PC-3 (cell line): ENCODE measurements around the gene NCOA7. TPM values are rescaled to one million over a fixed set of nuclear protein-coding genes. Genes with fewer than 3 reads are reported as not detected.
A peak's percentile ranks its signal among the peaks of the same experiment; 100 is the strongest.

Experiments
- ATAC-seq: fragments of 200-7000 bp; cut with Tn5 transposase; 2 replicates; pipeline ENCODE4 v1.9.1; 2020; ENCODE audit warnings: mild to moderate bottlenecking, moderate library complexity
- BruUV-seq: library from RNA; stranded (reverse); fragments of 400-500 nt; replicated peaks from 2 replicates; lab custom pipeline; 2021; lab: Mats Ljungman, UMichigan
- CTCF ChIA-PET: fragments of 300-600 bp; sonication (Branson Sonifier 250); formaldehyde crosslinking; loops from one replicate; lab custom pipeline; 2022; ENCODE audit warnings: antibody characterized with exemption; lab: Charles Lee
- POLR2A ChIA-PET: fragments of 300-600 bp; sonication (Branson Sonifier 250); formaldehyde crosslinking; loops from one replicate; lab custom pipeline; 2022; ENCODE audit warnings: antibody characterized with exemption; ENCODE audit not compliant: unreplicated experiment; lab: Charles Lee
- DNase-seq: peaks from one replicate; pipeline ENCODE4 v3.0.0-alpha.2; 2015
- H2AFZ ChIP-seq: fragments of 300-600 bp; sonication (generic); 2 replicates; pipeline ENCODE4 v1.6.0; 2016; ENCODE audit warnings: antibody characterized with exemption, low read length
- H3F3A ChIP-seq: fragments of 300-600 bp; sonication (generic); one replicate; pipeline ENCODE4 v1.6.0; 2017; ENCODE audit warnings: antibody characterized with exemption, low read length, control low read depth, mild to moderate bottlenecking; ENCODE audit not compliant: unreplicated experiment
- H3K27ac ChIP-seq: fragments of 300-600 bp; sonication (generic); 2 replicates; pipeline ENCODE4 v1.5.1; 2016; ENCODE audit warnings: mild to moderate bottlenecking, low read length
- H3K27me3 ChIP-seq: fragments of 300-600 bp; sonication (generic); 2 replicates; pipeline ENCODE4 v1.6.1; 2016; ENCODE audit warnings: low read length, mixed read lengths
- H3K36me3 ChIP-seq: fragments of 300-600 bp; sonication (generic); 2 replicates; pipeline ENCODE4 v1.6.1; 2016; ENCODE audit warnings: low read depth, mixed run types, low read length, mixed read lengths
- H3K4me1 ChIP-seq: fragments of 300-600 bp; sonication (generic); 2 replicates; pipeline ENCODE4 v1.5.1; 2016; ENCODE audit warnings: low read length; ENCODE audit not compliant: insufficient read depth
- H3K4me2 ChIP-seq: fragments of 300-600 bp; sonication (generic); 2 replicates; pipeline ENCODE4 v1.6.0; 2016; ENCODE audit warnings: low read length
- H3K4me3 ChIP-seq: fragments of 300-600 bp; sonication (generic); 2 replicates; pipeline ENCODE4 v1.5.1; 2016; ENCODE audit warnings: mild to moderate bottlenecking, low read length, mixed read lengths
- H3K79me2 ChIP-seq: fragments of 300-600 bp; sonication (generic); 2 replicates; pipeline ENCODE4 v1.6.1; 2017; ENCODE audit warnings: low read length, mixed read lengths
- H3K9ac ChIP-seq: fragments of 300-600 bp; sonication (generic); 2 replicates; pipeline ENCODE4 v1.6.0; 2016; ENCODE audit warnings: mild to moderate bottlenecking, low read length
- H3K9me2 ChIP-seq: fragments of 300-600 bp; sonication (generic); replicated peaks from 2 replicates; pipeline ENCODE4 v1.6.1; 2016; ENCODE audit warnings: mixed run types, low read length, mixed read lengths
- H3K9me3 ChIP-seq: fragments of 300-600 bp; sonication (generic); 2 replicates; pipeline ENCODE4 v1.6.1; 2016; ENCODE audit warnings: low read length, mixed read lengths
- H4K20me1 ChIP-seq: fragments of 300-600 bp; sonication (generic); 2 replicates; pipeline ENCODE4 v1.6.1; 2016; ENCODE audit warnings: low read length, mixed read lengths
- CTCF ChIP-seq: fragments of 300-600 bp; sonication (generic); conservative IDR thresholded peaks from 2 replicates; pipeline ENCODE4 v1.5.1; 2017; ENCODE audit warnings: antibody characterized with exemption, low read depth, mild to moderate bottlenecking, low read length
- EZH2 ChIP-seq: fragments of 300-600 bp; sonication (generic); IDR thresholded peaks from one replicate; pipeline ENCODE4 v1.6.1; 2017; ENCODE audit warnings: antibody characterized with exemption, mild to moderate bottlenecking, low read length; ENCODE audit not compliant: unreplicated experiment
- EZH2phosphoT487 ChIP-seq: fragments of 300-600 bp; sonication (generic); IDR thresholded peaks from 2 replicates; pipeline ENCODE4 v1.6.1; 2018; ENCODE audit warnings: mild to moderate bottlenecking, antibody characterized with exemption, low read length, borderline replicate concordance
- intact Hi-C: fragments of 100-400 bp; cut with micrococcal nuclease; formaldehyde crosslinking; loops from 2 replicates; pipeline ENCODE4 v1.9.0; 2023
- total RNA-seq: library from RNA; depleted of rRNA; stranded (reverse); fragments of >200 nt; gene quantifications from 2 replicates; pipeline ENCODE4 v1.2.3, GENCODE V29; 2014

NCOA7 gene
- total RNA-seq, 1 experiment from 2014 or later: 13.4 TPM

GRCh38 chr6:125751334-125751916 is 39.3 kb upstream of the NCOA7 start:
- Histone ChIP-seq H3K9ac (no peak overlapping the region), H4K20me1 (no peaks in the 10 kb centered on the region), H3K27ac (no peak overlapping the region), H3K4me1 (peaks cover 26% of the 10 kb centered on the region), H3K4me3 (no peak overlapping the region), H3K36me3 (no peaks in the 10 kb centered on the region), H3K9me3 (no peaks in the 10 kb centered on the region), H3K79me2 (no peaks in the 10 kb centered on the region), H3K27me3 (peaks cover 80% of the 10 kb centered on the region), H2AFZ (no peak overlapping the region), H3K9me2 (no peaks in the 10 kb centered on the region), H3F3A (no peaks in the 10 kb centered on the region), H3K4me2 (no peak overlapping the region)
- CTCF ChIA-PET: no interaction called here
- intact Hi-C loops: no loop called here
- no TSS peak for BruUV-seq
- no peak for DNase-seq
- POLR2A ChIA-PET: no interaction called here
- TF ChIP-seq EZH2 (no peak), EZH2phosphoT487 (no peak), CTCF (no peak)
- ATAC-seq: no peak

DNA sequence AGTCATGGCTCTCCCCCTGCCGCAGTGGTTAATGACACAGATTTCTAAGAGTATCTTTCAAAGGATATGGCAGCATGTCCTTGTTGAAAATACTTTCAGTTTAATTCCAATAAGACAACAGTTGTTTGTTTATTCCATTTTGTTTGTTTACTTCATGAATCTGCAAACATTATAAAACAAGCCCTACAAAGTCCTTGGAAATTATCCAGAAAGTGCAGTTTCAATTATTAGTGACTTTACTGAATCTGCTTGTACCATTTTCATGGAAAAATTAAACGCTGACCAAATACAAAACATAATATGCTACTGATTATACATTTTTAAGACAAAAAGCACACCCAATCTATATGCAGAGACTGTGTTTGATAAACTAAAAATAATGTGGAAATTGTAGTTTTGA is 38.0 kb upstream of the NCOA7 start:
- Histone ChIP-seq H3K9ac (no peak overlapping the region), H3K9me3 (no peaks in the 10 kb centered on the region), H3K4me3 (no peak overlapping the region), H3F3A (no peaks in the 10 kb centered on the region), H3K9me2 (no peaks in the 10 kb centered on the region), H3K36me3 (no peaks in the 10 kb centered on the region), H3K27me3 (peaks cover 79% of the 10 kb centered on the region), H3K27ac (no peak overlapping the region), H4K20me1 (no peaks in the 10 kb centered on the region), H2AFZ (no peak overlapping the region), H3K79me2 (no peaks in the 10 kb centered on the region), H3K4me1 (peaks cover 20% of the 10 kb centered on the region), H3K4me2 (no peak overlapping the region)
- CTCF ChIA-PET: interaction anchor here (1.4 kb wide), 1 partner anchor 442 kb away, joined by 3 read pairs; no protein-coding TSS in a partner anchor
- BruUV-seq: no TSS peak
- intact Hi-C loops: loop anchor here (1.0 kb wide), 2 partner anchors 438 to 599 kb away; partner anchors contain the start of gene TPD52L1
- peak; percentile 27 for TF ChIP-seq EZH2
- no peak for TF ChIP-seq CTCF
- no peak for TF ChIP-seq EZH2phosphoT487
- POLR2A ChIA-PET: interaction anchor here (0.8 kb wide), 1 partner anchor 551 kb away, joined by 13 read pairs; no protein-coding TSS in a partner anchor
- ATAC-seq: no peak
- no peak for DNase-seq
